OCI-LY3 (cell line): ENCODE results near the gene ADAMTS14.

Experiments used
- H2AFZ ChIP-seq: fragments of 200-600, 300-600 bp; shearing (Covaris generic); 2 replicates; pipeline ENCODE4 v1.6.0; 2014; ENCODE audit warnings: antibody characterized with exemption, low read depth, low read length
- H3K27ac ChIP-seq: fragments of 200-600, 300-600 bp; sonication (generic); 2 replicates; pipeline ENCODE4 v1.5.1; 2014; ENCODE audit warnings: mild to moderate bottlenecking, low read length, moderate library complexity, mixed read lengths
- H3K27me3 ChIP-seq: fragments of 200-600, 300-600 bp; sonication (generic); 2 replicates; pipeline ENCODE4 v1.6.1; 2014; ENCODE audit warnings: low read depth, low read length, mixed read lengths
- H3K36me3 ChIP-seq: fragments of 200-600, 300-600 bp; sonication (generic); replicated peaks from 2 replicates; pipeline ENCODE3; 2014; ENCODE audit warnings: low read depth, low read length, mixed read lengths
- H3K4me1 ChIP-seq: fragments of 300-600, 200-600 bp; sonication (generic); 2 replicates; pipeline ENCODE4 v1.6.1; 2014; ENCODE audit warnings: low read length, mixed read lengths
- H3K4me2 ChIP-seq: fragments of 200-600, 300-600 bp; sonication (generic); 2 replicates; pipeline ENCODE4 v1.6.1; 2014; ENCODE audit warnings: low read length, mixed read lengths
- H3K4me3 ChIP-seq: fragments of 300-600, 200-600 bp; sonication (generic); 2 replicates; pipeline ENCODE4 v1.5.1; 2014; ENCODE audit warnings: antibody characterized with exemption, mild to moderate bottlenecking, low read length, moderate library complexity
- H3K79me2 ChIP-seq: fragments of 300-600, 200-600 bp; shearing (Covaris generic); 2 replicates; pipeline ENCODE4 v1.6.1; 2014; ENCODE audit warnings: mild to moderate bottlenecking, low read length, mixed read lengths
- H3K9ac ChIP-seq: fragments of 300-600, 200-600 bp; shearing (Covaris generic); 2 replicates; pipeline ENCODE4 v1.6.0; 2014; ENCODE audit warnings: mild to moderate bottlenecking, low read length, moderate library complexity
- H3K9me3 ChIP-seq: fragments of 200-600, 300-600 bp; shearing (Covaris generic); 2 replicates; pipeline ENCODE4 v1.6.1; 2014; ENCODE audit warnings: low read length, mixed read lengths; ENCODE audit not compliant: insufficient read depth
- H4K20me1 ChIP-seq: fragments of 200-600, 300-600 bp; sonication (generic); 2 replicates; pipeline ENCODE4 v1.6.1; 2016; ENCODE audit warnings: low read length, mixed read lengths; ENCODE audit not compliant: insufficient read depth
- EZH2phosphoT487 ChIP-seq: fragments of 200-600 bp; shearing (Covaris generic); IDR thresholded peaks from 2 replicates; pipeline ENCODE4 v1.6.1; 2018; ENCODE audit warnings: antibody characterized with exemption, mixed run types, low read depth
- TF ChIP-seq, protein P1 (sequence below): fragments of 200-600, 300-600 bp; sonication (generic); IDR thresholded peaks from 2 replicates; pipeline ENCODE4 v1.5.1; 2014; ENCODE audit warnings: antibody characterized with exemption, low read length, low read depth

ADAMTS14 gene

DNA sequence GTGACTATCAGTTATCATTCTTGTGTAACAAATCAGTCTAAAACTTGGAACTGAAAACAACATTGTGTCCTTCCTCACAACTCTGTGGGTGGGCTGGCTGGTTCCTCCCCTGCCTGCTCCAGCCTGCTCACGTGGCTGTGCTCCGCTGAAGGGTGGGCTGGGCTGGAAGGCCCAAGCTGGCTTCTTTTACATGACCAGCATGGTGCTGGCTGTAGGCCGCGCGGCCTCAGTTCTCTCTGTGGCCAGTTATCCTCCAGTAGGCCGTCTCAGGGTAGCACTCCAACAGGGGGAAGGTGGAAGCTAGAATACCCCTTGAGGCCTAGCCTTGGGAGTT, 11.3 kb downstream of the ADAMTS14 start:
- H3K4me3 ChIP-seq, result no peak overlapping the region
- no peaks in the 10 kb centered on the region for H3K36me3 ChIP-seq
- H2AFZ ChIP-seq, result no peak overlapping the region
- no peaks in the 10 kb centered on the region for H3K4me1 ChIP-seq
- no peak for TF ChIP-seq EZH2phosphoT487
- TF ChIP-seq, protein P1, sequence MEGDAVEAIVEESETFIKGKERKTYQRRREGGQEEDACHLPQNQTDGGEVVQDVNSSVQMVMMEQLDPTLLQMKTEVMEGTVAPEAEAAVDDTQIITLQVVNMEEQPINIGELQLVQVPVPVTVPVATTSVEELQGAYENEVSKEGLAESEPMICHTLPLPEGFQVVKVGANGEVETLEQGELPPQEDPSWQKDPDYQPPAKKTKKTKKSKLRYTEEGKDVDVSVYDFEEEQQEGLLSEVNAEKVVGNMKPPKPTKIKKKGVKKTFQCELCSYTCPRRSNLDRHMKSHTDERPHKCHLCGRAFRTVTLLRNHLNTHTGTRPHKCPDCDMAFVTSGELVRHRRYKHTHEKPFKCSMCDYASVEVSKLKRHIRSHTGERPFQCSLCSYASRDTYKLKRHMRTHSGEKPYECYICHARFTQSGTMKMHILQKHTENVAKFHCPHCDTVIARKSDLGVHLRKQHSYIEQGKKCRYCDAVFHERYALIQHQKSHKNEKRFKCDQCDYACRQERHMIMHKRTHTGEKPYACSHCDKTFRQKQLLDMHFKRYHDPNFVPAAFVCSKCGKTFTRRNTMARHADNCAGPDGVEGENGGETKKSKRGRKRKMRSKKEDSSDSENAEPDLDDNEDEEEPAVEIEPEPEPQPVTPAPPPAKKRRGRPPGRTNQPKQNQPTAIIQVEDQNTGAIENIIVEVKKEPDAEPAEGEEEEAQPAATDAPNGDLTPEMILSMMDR, result no peak
- no peaks in the 10 kb centered on the region for H3K27me3 ChIP-seq
- H3K27ac ChIP-seq, result no peak overlapping the region
- H4K20me1 ChIP-seq, result no peaks in the 10 kb centered on the region
- H3K9me3 ChIP-seq, result no peaks in the 10 kb centered on the region
- no peaks in the 10 kb centered on the region for H3K79me2 ChIP-seq
- H3K4me2 ChIP-seq, result no peak overlapping the region
- no peak overlapping the region for H3K9ac ChIP-seq

DNA sequence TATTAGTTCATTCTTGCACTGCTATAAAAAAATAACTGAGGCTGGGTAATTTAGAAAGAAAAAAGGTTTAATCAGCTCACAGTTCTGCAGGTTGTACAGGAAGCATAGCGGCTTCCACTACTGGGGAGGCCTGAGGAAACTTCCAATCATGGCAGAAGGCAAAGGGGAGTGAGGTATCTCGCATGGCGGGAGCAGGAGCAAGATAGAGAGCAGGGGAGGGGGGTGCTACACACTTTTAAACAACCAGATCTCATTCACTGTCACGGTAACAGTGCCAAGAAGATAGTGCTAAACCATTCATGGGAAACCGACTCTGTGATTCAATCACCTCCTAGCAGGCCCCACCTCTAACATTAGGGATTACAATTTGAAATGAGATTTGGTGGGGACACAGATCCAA, 11.6 kb downstream of the ADAMTS14 start:
- Histone ChIP-seq H3K79me2 (no peaks in the 10 kb centered on the region), H3K27me3 (no peaks in the 10 kb centered on the region), H3K36me3 (no peaks in the 10 kb centered on the region), H3K9ac (no peak overlapping the region), H2AFZ (no peak overlapping the region), H4K20me1 (no peaks in the 10 kb centered on the region), H3K27ac (no peak overlapping the region), H3K4me1 (no peaks in the 10 kb centered on the region), H3K4me2 (no peak overlapping the region), H3K9me3 (no peaks in the 10 kb centered on the region), H3K4me3 (no peak overlapping the region)
- TF ChIP-seq EZH2phosphoT487, result no peak
- TF ChIP-seq, protein P1, result no peak

DNA sequence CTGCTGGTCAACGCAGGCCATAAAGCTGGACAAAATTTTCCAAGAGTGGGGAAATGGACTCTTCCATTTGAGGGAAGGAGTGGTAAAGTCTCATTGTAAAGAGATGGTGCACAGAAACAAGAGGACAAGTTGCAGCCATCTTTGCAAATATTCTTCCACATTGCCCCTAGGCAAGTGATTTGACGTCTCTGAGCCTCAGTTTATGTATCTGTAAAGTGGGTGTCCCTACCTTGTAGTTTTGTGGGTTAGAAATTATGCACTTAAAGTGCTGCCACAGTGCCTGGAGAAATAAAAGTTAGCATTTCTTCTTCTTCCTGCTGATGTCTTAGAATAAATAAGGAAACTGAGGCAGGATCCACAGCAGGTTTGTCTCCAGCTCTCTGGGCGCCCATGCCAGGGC, 12.1 kb downstream of the ADAMTS14 start:
- Histone ChIP-seq H3K4me1 (no peaks in the 10 kb centered on the region), H3K4me2 (no peak overlapping the region), H4K20me1 (no peaks in the 10 kb centered on the region), H3K9ac (no peak overlapping the region), H3K27me3 (no peaks in the 10 kb centered on the region), H3K9me3 (no peaks in the 10 kb centered on the region), H3K36me3 (no peaks in the 10 kb centered on the region), H2AFZ (no peak overlapping the region), H3K27ac (no peak overlapping the region), H3K79me2 (no peaks in the 10 kb centered on the region), H3K4me3 (no peak overlapping the region)
- TF ChIP-seq, protein P1, result no peak

DNA sequence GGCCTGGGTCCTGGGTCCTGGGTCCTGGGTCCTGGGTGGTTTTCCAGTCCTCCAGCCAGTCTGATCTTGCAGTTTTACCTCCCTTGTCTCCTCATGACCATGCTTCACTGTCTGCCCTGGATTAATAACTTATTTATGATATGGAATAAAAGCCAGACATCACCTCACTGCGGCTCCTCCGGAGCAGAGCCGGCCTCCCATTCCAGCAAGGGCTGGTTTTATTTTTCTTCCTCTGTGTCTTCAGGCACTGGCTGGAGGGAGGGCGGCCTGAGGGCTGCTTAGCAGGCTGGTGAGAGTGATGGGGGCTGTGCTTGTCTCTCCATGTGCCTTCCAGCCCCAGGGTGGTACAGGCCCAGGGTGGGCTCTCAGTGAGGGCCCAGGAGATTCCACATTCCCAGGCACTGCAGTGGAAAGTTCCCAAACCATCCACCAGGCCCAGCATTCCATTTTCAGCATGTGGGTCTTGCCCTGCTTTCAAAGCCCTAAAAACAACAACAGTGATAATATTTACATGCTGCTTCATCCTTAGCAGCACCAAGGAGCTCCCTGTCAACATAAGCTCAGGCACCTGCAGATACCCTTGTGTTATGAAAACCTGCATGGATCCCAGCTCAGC, 12.6 kb downstream of the ADAMTS14 start:
- Histone ChIP-seq H3K4me2 (no peak overlapping the region), H3K9ac (no peak overlapping the region), H3K9me3 (no peaks in the 10 kb centered on the region), H3K4me3 (no peak overlapping the region), H2AFZ (no peak overlapping the region), H3K27ac (no peak overlapping the region), H3K4me1 (no peaks in the 10 kb centered on the region), H4K20me1 (no peaks in the 10 kb centered on the region), H3K27me3 (no peaks in the 10 kb centered on the region), H3K79me2 (no peaks in the 10 kb centered on the region), H3K36me3 (no peaks in the 10 kb centered on the region)
- TF ChIP-seq, protein P1, result no peak
- TF ChIP-seq EZH2phosphoT487, result no peak
